H1 (cell line): ENCODE measurements around the gene SHISAL1. TPM values are rescaled to one million over a fixed set of nuclear protein-coding genes. Genes with fewer than 3 reads are reported as not detected.

Experiments used
- CTCF ChIA-PET: fragments of 300-600 bp; sonication (Branson Sonifier 250); formaldehyde crosslinking; loops from one replicate; lab custom pipeline; 2021; ENCODE audit not compliant: partially characterized antibody; lab: Charles Lee
- POLR2A ChIA-PET: fragments of 300-600 bp; sonication (Branson Sonifier 250); formaldehyde crosslinking; loops from one replicate; lab custom pipeline; 2021; ENCODE audit warnings: inconsistent platforms; ENCODE audit not compliant: partially characterized antibody; lab: Charles Lee
- DNase-seq, 2 experiments: peaks; one replicate each; pipeline versions ENCODE4 v3.0.0 to v3.0.0-alpha.2; 2010 to 2022; ENCODE audit warnings: low spot score in 2 of 2, low read depth in 1 of 2, mixed read lengths in 1 of 2
- FAIRE-seq: peaks from 2 replicates; lab custom pipeline; 2011; peaks lifted over from hg19 to GRCh38; lab: Jason Lieb, UNC
- H2AFZ ChIP-seq: 2 replicates; pipeline ENCODE4 v1.8.1; 2012; ENCODE audit warnings: low read length, inconsistent platforms
- H2AK5ac ChIP-seq: 2 replicates; pipeline ENCODE4 v1.6.1; 2013; ENCODE audit warnings: low read depth, low read length
- H2BK120ac ChIP-seq: replicated peaks from 2 replicates; pipeline ENCODE3; 2013; ENCODE audit warnings: low read depth, low read length, inconsistent platforms
- H2BK12ac ChIP-seq: 2 replicates; pipeline ENCODE4 v1.6.1; 2013; ENCODE audit warnings: low read depth, low read length
- H2BK15ac ChIP-seq: 2 replicates; pipeline ENCODE4 v1.6.1; 2013; ENCODE audit warnings: low read length
- H2BK20ac ChIP-seq: 2 replicates; pipeline ENCODE4 v1.6.1; 2013; ENCODE audit warnings: low read length
- H2BK5ac ChIP-seq: 2 replicates; pipeline ENCODE4 v1.6.1; 2013; ENCODE audit warnings: low read depth, low read length
- H3K14ac ChIP-seq: 2 replicates; pipeline ENCODE4 v1.6.1; 2013; ENCODE audit warnings: inconsistent platforms; ENCODE audit not compliant: insufficient read length
- H3K18ac ChIP-seq: 2 replicates; pipeline ENCODE4 v1.6.1; 2013; ENCODE audit warnings: low read length; ENCODE audit errors: extremely low read depth
- H3K23ac ChIP-seq: 2 replicates; pipeline ENCODE4 v1.6.1; 2013; ENCODE audit warnings: inconsistent platforms; ENCODE audit not compliant: insufficient read length
- H3K23me2 ChIP-seq: 2 replicates; pipeline ENCODE4 v1.6.1; 2013; ENCODE audit warnings: low read depth, low read length
- H3K27ac ChIP-seq: 2 replicates; pipeline ENCODE4 v1.6.1; 2011; ENCODE audit warnings: low read depth, low read length, inconsistent platforms
- H3K27me3 ChIP-seq, 4 experiments: replicated peaks in 1 of 4; 1 replicate in 1 of 4; 2 replicates in 3 of 4; pipeline versions ENCODE4 v1.6.1 to v1.8.1; 2011 to 2013; ENCODE audit warnings: low read length in 3 of 4, mild to moderate bottlenecking in 3 of 4, inconsistent platforms in 2 of 4, mixed read lengths in 2 of 4, moderate library complexity in 1 of 4; ENCODE audit not compliant: control insufficient read depth in 3 of 4, insufficient read depth in 3 of 4; ENCODE audit errors: extremely low read depth in 1 of 4
- H3K36me3 ChIP-seq, 4 experiments: 2 replicates each; pipeline versions ENCODE4 v1.6.1 to v1.8.1; 2011 to 2013; ENCODE audit warnings: mild to moderate bottlenecking in 4 of 4, low read length in 3 of 4, moderate library complexity in 2 of 4, control low read depth in 1 of 4, inconsistent platforms in 1 of 4; ENCODE audit not compliant: insufficient read depth in 4 of 4, control insufficient read depth in 2 of 4
- H3K4ac ChIP-seq: replicated peaks from 2 replicates; pipeline ENCODE3; 2013; ENCODE audit warnings: low read length, low read depth, mixed read lengths, inconsistent platforms; ENCODE audit not compliant: insufficient read length
- H3K4me1 ChIP-seq, 4 experiments: replicated peaks in 1 of 4; 1 replicate in 1 of 4; 2 replicates in 3 of 4; pipeline versions ENCODE4 v1.6.1 to v1.8.1; 2011 to 2013; ENCODE audit warnings: low read length in 3 of 4, inconsistent platforms in 2 of 4, mixed read lengths in 1 of 4; ENCODE audit not compliant: insufficient read depth in 4 of 4, control insufficient read depth in 3 of 4
- H3K4me2 ChIP-seq, 2 experiments: 2 replicates each; pipeline versions ENCODE4 v1.6.1 to v1.8.1; 2011 to 2013; ENCODE audit warnings: low read depth in 2 of 2, low read length in 2 of 2, control low read depth in 1 of 2, inconsistent platforms in 1 of 2, mild to moderate bottlenecking in 1 of 2; ENCODE audit not compliant: insufficient read depth in 1 of 2
- H3K4me3 ChIP-seq, 4 experiments: fragments of 200-600, 300-600 bp in 1 of 4; sonication (generic), shearing (Covaris generic), sonication (Bioruptor Twin) in 1 of 4; 2 replicates each; pipeline versions ENCODE4 v1.5.1 to v1.8.1; 2011 to 2016; ENCODE audit warnings: low read length in 4 of 4, low read depth in 3 of 4, control low read depth in 2 of 4, inconsistent platforms in 2 of 4, mild to moderate bottlenecking in 2 of 4, mixed read lengths in 1 of 4, moderate library complexity in 1 of 4; ENCODE audit not compliant: insufficient read depth in 2 of 4; ENCODE audit errors: extremely low read depth in 1 of 4
- H3K56ac ChIP-seq: replicated peaks from 2 replicates; pipeline ENCODE3; 2013; ENCODE audit warnings: low read depth, mild to moderate bottlenecking, mixed read lengths, low read length, inconsistent platforms; ENCODE audit not compliant: insufficient read length
- H3K79me1 ChIP-seq: 2 replicates; pipeline ENCODE4 v1.6.1; 2013; ENCODE audit warnings: low read depth, low read length, control low read depth
- H3K79me2 ChIP-seq, 2 experiments: 2 replicates each; pipeline versions ENCODE4 v1.6.1 to v1.8.1; 2012 to 2013; ENCODE audit warnings: low read length in 2 of 2, mild to moderate bottlenecking in 2 of 2, inconsistent platforms in 1 of 2; ENCODE audit not compliant: insufficient read depth in 2 of 2, control insufficient read depth in 1 of 2
- H3K9ac ChIP-seq, 4 experiments: replicated peaks in 1 of 4; 1 replicate in 1 of 4; 2 replicates in 3 of 4; pipeline versions ENCODE4 v1.6.1 to v1.8.1; 2011 to 2013; ENCODE audit warnings: low read depth in 3 of 4, low read length in 3 of 4, control low read depth in 2 of 4, mild to moderate bottlenecking in 2 of 4, moderate library complexity in 2 of 4, inconsistent platforms in 1 of 4; ENCODE audit errors: extremely low read depth in 1 of 4
- H3K9me3 ChIP-seq, 2 experiments: 2 replicates each; pipeline versions ENCODE4 v1.6.1 to v1.8.1; 2012 to 2013; ENCODE audit warnings: mild to moderate bottlenecking in 2 of 2, moderate library complexity in 2 of 2, control low read depth in 1 of 2, inconsistent platforms in 1 of 2, low read depth in 1 of 2, low read length in 1 of 2, mixed read lengths in 1 of 2; ENCODE audit not compliant: insufficient read depth in 2 of 2
- H4K20me1 ChIP-seq, 2 experiments: replicated peaks in 1 of 2; 2 replicates each; pipeline versions ENCODE3 to v1.8.1; 2011 to 2013; ENCODE audit warnings: inconsistent platforms in 2 of 2, low read length in 2 of 2, mild to moderate bottlenecking in 1 of 2; ENCODE audit not compliant: insufficient read depth in 2 of 2, control insufficient read depth in 1 of 2
- H4K5ac ChIP-seq: 2 replicates; pipeline ENCODE4 v1.6.1; 2013; ENCODE audit warnings: low read length, low read depth, mixed read lengths, inconsistent platforms; ENCODE audit not compliant: insufficient read length
- H4K8ac ChIP-seq: 2 replicates; pipeline ENCODE4 v1.8.0; 2013; ENCODE audit warnings: mild to moderate bottlenecking, moderate library complexity, low read length, inconsistent platforms; ENCODE audit not compliant: insufficient read depth; ENCODE audit errors: extremely low read depth
- H4K91ac ChIP-seq: replicated peaks from 2 replicates; pipeline ENCODE3; 2013; ENCODE audit warnings: low read length, mixed read lengths, inconsistent platforms; ENCODE audit not compliant: insufficient read length
- EZH2 ChIP-seq: fragments of 200-600 bp; sonication (generic); IDR thresholded peaks from 2 replicates; pipeline ENCODE4 v1.7.1; 2012; ENCODE audit warnings: low read depth, mild to moderate bottlenecking, moderate library complexity, low read length, inconsistent platforms; ENCODE audit not compliant: severe bottlenecking
- HDAC6 ChIP-seq: IDR thresholded peaks from one replicate; pipeline ENCODE4 v1.7.1; 2012; ENCODE audit warnings: low read depth, mild to moderate bottlenecking, inconsistent platforms, low read length, moderate library complexity
- WGBS, 2 experiments: shearing (Covaris generic) in 1 of 2; methylation state at CpG; one replicate each; pipeline versions ENCODE4 v1.1.6 to v1.1.7; 2013 to 2015; ENCODE audit warnings: low lambda C conversion rate in 2 of 2, mixed read lengths in 2 of 2, inconsistent platforms in 1 of 2, low coverage in 1 of 2, missing lambda C conversion rate in 1 of 2; ENCODE audit not compliant: insufficient replicate concordance in 2 of 2, insufficient coverage in 1 of 2, insufficient read length in 1 of 2; ENCODE audit errors: extremely low coverage in 1 of 2, missing lambda C conversion rate in 1 of 2; 5-methylcytosine and 5-hydroxymethylcytosine counted together
- polyA plus RNA-seq, 7 experiments: library from polyadenylated mRNA; depleted of rRNA in 3 of 7; stranded (reverse) in 5 of 7; unstranded in 2 of 7; fragments of >200 nt in 5 of 7; fragments of 200-250 nt in 2 of 7; gene quantifications; 1 replicate in 5 of 7; 2 replicates in 1 of 7; 4 replicates in 1 of 7; pipeline versions ENCODE4 v1.2.1 to v1.2.3, GENCODE V29; 2011 to 2013; ENCODE audit warnings: missing spikeins in 2 of 7, mixed read lengths in 2 of 7
- total RNA-seq: library from RNA; stranded (reverse); fragmentation: NEBNext Ultra II Directional; extraction: Animal tissue kit (Norgen Biotek cat#: 25700); gene quantifications from 2 replicates; pipeline ENCODE4 v1.2.1, GENCODE V29; 2021
- TF ChIP-seq, protein P1 (sequence below): IDR thresholded peaks from 2 replicates; pipeline ENCODE4 v1.6.1; 2011; ENCODE audit warnings: low read length, improper control_type of control experiment

Gene SHISAL1
- total and polyA plus RNA-seq, 2 of the 8 experiments (the other 6 are each of a cell fraction or from before 2014, with no cell fraction given): 3.7 to 5.8 TPM

DNA sequence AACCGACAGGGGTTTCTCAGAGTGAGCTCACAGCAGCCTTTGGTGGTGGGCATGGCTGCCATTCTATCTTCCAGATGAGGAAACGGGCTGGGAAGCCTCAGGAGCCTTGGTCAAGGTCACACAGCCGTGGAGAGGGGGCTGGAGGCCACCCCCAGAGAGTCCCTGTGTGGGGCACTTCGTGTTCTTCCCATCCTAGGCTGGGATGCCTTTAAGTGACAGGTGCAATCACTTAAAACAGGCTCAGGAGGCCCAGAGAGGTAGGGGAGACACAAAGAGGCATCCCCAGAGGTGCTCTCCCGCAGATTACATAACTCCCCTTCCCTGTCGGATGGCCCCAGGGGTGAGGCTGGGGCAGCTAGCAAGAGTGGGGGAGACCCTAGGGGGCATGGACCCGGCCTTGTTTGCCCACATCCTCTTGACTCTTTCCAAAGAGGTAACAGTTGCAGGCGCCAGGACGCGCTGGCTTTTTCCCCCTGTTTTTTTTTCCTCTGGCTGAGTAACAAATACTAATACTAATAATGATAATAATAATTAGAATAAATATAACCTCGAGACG lies 17.5 kb upstream of the SHISAL1 start:
- H3K79me2 ChIP-seq: no peaks in the 10 kb centered on the region
- H3K23ac ChIP-seq: no peak overlapping the region
- no peak overlapping the region for H3K18ac ChIP-seq
- H3K36me3 ChIP-seq: no peaks in the 10 kb centered on the region
- no peaks in the 10 kb centered on the region for H3K79me1 ChIP-seq
- H2BK15ac ChIP-seq: no peak overlapping the region
- peaks cover 0 to 34% (median 19%) of the 10 kb centered on the region in 4 experiments; a peak in 6 of 7 replicates for H3K4me1 ChIP-seq
- peaks cover 0 to 6% of the 10 kb centered on the region in 2 experiments for H4K20me1 ChIP-seq
- no peak overlapping the region for H2AK5ac ChIP-seq
- H2BK20ac ChIP-seq: no peak overlapping the region
- no peak overlapping the region for H4K5ac ChIP-seq
- H2BK5ac ChIP-seq: no peak overlapping the region
- no peak overlapping the region for H2AFZ ChIP-seq
- H2BK12ac ChIP-seq: 0 out of 2 replicates have a peak overlapping the region, but pooled peaks have one; percentile 17
- H2BK120ac ChIP-seq: no peak overlapping the region
- no peak overlapping the region for H3K9ac ChIP-seq
- no peak overlapping the region for H3K56ac ChIP-seq
- peaks cover 0 to 43% (median 27%) of the 10 kb centered on the region in 4 experiments; a peak in 6 of 7 replicates for H3K27me3 ChIP-seq
- peaks cover 26% of the 10 kb centered on the region for H3K23me2 ChIP-seq
- H3K27ac ChIP-seq: no peak overlapping the region
- POLR2A ChIA-PET: interaction anchor here (0.7 to 1.0 kb wide), 2 partner anchors 12 to 293 kb away, joined by 3 read pairs; no protein-coding TSS in a partner anchor
- TF ChIP-seq EZH2 (peak; percentile 20), HDAC6 (no peak)
- TF ChIP-seq, protein P1, sequence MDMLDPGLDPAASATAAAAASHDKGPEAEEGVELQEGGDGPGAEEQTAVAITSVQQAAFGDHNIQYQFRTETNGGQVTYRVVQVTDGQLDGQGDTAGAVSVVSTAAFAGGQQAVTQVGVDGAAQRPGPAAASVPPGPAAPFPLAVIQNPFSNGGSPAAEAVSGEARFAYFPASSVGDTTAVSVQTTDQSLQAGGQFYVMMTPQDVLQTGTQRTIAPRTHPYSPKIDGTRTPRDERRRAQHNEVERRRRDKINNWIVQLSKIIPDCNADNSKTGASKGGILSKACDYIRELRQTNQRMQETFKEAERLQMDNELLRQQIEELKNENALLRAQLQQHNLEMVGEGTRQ: no peak
- TF ChIP-seq, all 59 proteins: peak for 1
- peak overlapping the region; percentile 84 to 99 for H3K4me2 ChIP-seq
- H3K4me3 ChIP-seq: peak overlapping the region; percentile 50 to 76 (median 54); a peak in 7 of 8 replicates
- no peak overlapping the region for H3K14ac ChIP-seq
- no peak overlapping the region for H4K91ac ChIP-seq
- no peaks in the 10 kb centered on the region for H3K9me3 ChIP-seq
- DNase-seq (no peak), FAIRE-seq (no peak)
- whole genome bisulfite sequencing, 2 experiments: 43% methylated on average over 9 of the region's 12 CpGs; no CpG with 5 or more reads in 1 of the 2 experiments
- no peak overlapping the region; the same call in 1 of the 2 replicates for H4K8ac ChIP-seq
- no peak overlapping the region for H3K4ac ChIP-seq
- CTCF ChIA-PET: interaction anchor here (1.0 to 2.9 kb wide), 10 partner anchors 9 to 337 kb away, joined by 3 to 8 read pairs (median 5); no protein-coding TSS in a partner anchor
